IMR-90 (cell line): Measurements from ENCODE around the gene DNAJC7. TPM values are rescaled to one million over a fixed set of nuclear protein-coding genes. Genes with fewer than 3 reads are reported as not detected.

Source experiments
- ATAC-seq: fragments of 200-7000 bp; cut with Tn5 transposase; 2 replicates; pipeline ENCODE4 v1.9.1; 2020; ENCODE audit warnings: low read depth, mild to moderate bottlenecking, moderate library complexity
- BruUV-seq: library from RNA; stranded (reverse); fragments of 400-500 nt; replicated peaks from 2 replicates; lab custom pipeline; 2021; lab: Mats Ljungman, UMichigan
- CTCF ChIA-PET: fragments of 300-600 bp; formaldehyde crosslinking; extraction: SDS; loops from one replicate; lab custom pipeline; 2021; ENCODE audit warnings: antibody characterized with exemption; lab: Yijun Ruan, JAX
- POLR2A ChIA-PET: fragments of 300-600 bp; sonication (Branson Sonifier 250); formaldehyde crosslinking; loops from one replicate; lab custom pipeline; 2022; ENCODE audit warnings: antibody characterized with exemption; ENCODE audit not compliant: unreplicated experiment; lab: Charles Lee
- DNase-seq: peaks from one replicate; pipeline ENCODE4 v3.0.0; 2013
- H2AFZ ChIP-seq: replicated peaks from 2 replicates; pipeline ENCODE3; 2013; ENCODE audit warnings: low read length, mild to moderate bottlenecking; ENCODE audit not compliant: poor library complexity
- H2AK5ac ChIP-seq: 2 replicates; pipeline ENCODE4 v1.6.1; 2013; ENCODE audit warnings: low read depth, low read length, inconsistent platforms
- H2AK9ac ChIP-seq: replicated peaks from 2 replicates; pipeline ENCODE3; 2013; ENCODE audit warnings: mild to moderate bottlenecking, low read depth, low read length, moderate library complexity; ENCODE audit not compliant: poor library complexity
- H2BK120ac ChIP-seq: 2 replicates; pipeline ENCODE4 v1.6.1; 2013; ENCODE audit warnings: low read depth, low read length, inconsistent platforms
- H2BK15ac ChIP-seq: 3 replicates; pipeline ENCODE4 v1.6.1; 2013; ENCODE audit warnings: low read depth, low read length, inconsistent platforms
- H2BK20ac ChIP-seq: 2 replicates; pipeline ENCODE4 v1.6.1; 2013; ENCODE audit warnings: low read depth, mild to moderate bottlenecking, inconsistent platforms, low read length, moderate library complexity
- H2BK5ac ChIP-seq: 2 replicates; pipeline ENCODE4 v1.6.1; 2013; ENCODE audit warnings: mild to moderate bottlenecking, low read depth, low read length, inconsistent platforms; ENCODE audit not compliant: poor library complexity, severe bottlenecking
- H3K14ac ChIP-seq: replicated peaks from 2 replicates; pipeline ENCODE4 v1.6.1; 2013; ENCODE audit warnings: low read depth, low read length, inconsistent platforms
- H3K18ac ChIP-seq: 2 replicates; pipeline ENCODE4 v1.6.1; 2013; ENCODE audit warnings: low read depth, low read length, control low read depth
- H3K23ac ChIP-seq: 2 replicates; pipeline ENCODE4 v1.6.1; 2013; ENCODE audit warnings: low read depth, low read length, inconsistent platforms
- H3K27ac ChIP-seq: 2 replicates; pipeline ENCODE4 v1.5.1; 2013; ENCODE audit warnings: mild to moderate bottlenecking, control low read depth, low read length; ENCODE audit not compliant: insufficient read depth
- H3K27me3 ChIP-seq: 2 replicates; pipeline ENCODE4 v1.6.1; 2013; ENCODE audit warnings: low read length; ENCODE audit not compliant: control insufficient read depth, insufficient read depth
- H3K36me3 ChIP-seq: 2 replicates; pipeline ENCODE4 v1.6.1; 2013; ENCODE audit warnings: low read length, mixed read lengths; ENCODE audit not compliant: control insufficient read depth, insufficient read depth
- H3K4ac ChIP-seq: 2 replicates; pipeline ENCODE4 v1.6.1; 2013; ENCODE audit warnings: low read depth, low read length, inconsistent platforms
- H3K4me1 ChIP-seq: 2 replicates; pipeline ENCODE4 v1.6.1; 2013; ENCODE audit warnings: low read length, mixed read lengths; ENCODE audit not compliant: control insufficient read depth, insufficient read depth
- H3K4me2 ChIP-seq: 2 replicates; pipeline ENCODE4 v1.6.1; 2013; ENCODE audit warnings: low read depth, mild to moderate bottlenecking, control low read depth, low read length, moderate library complexity
- H3K4me3 ChIP-seq: 2 replicates; pipeline ENCODE4 v1.5.1; 2013; ENCODE audit warnings: low read depth, mild to moderate bottlenecking, control low read depth, low read length, moderate library complexity; ENCODE audit not compliant: insufficient read depth
- H3K56ac ChIP-seq: 2 replicates; pipeline ENCODE4 v1.6.1; 2013; ENCODE audit warnings: low read length, inconsistent platforms; ENCODE audit not compliant: insufficient read depth; ENCODE audit errors: extremely low read depth
- H3K79me1 ChIP-seq, 2 experiments: 2 replicates each; pipeline ENCODE4 v1.6.1; 2013; ENCODE audit warnings: low read length in 2 of 2, inconsistent platforms in 1 of 2, low read depth in 1 of 2
- H3K9ac ChIP-seq: 2 replicates; pipeline ENCODE4 v1.6.1; 2013; ENCODE audit warnings: low read depth, low read length, control low read depth
- H3K9me1 ChIP-seq: 2 replicates; pipeline ENCODE4 v1.6.1; 2013; ENCODE audit warnings: low read length, inconsistent platforms; ENCODE audit not compliant: insufficient read depth
- H3K9me3 ChIP-seq: 2 replicates; pipeline ENCODE4 v1.6.1; 2013; ENCODE audit warnings: low read length; ENCODE audit not compliant: control insufficient read depth, insufficient read depth
- H4K20me1 ChIP-seq: 2 replicates; pipeline ENCODE4 v1.6.1; 2013; ENCODE audit warnings: low read length, inconsistent platforms; ENCODE audit not compliant: insufficient read depth
- H4K5ac ChIP-seq: 2 replicates; pipeline ENCODE4 v1.6.1; 2013; ENCODE audit warnings: mild to moderate bottlenecking, low read depth, low read length, control low read depth
- H4K8ac ChIP-seq, 2 experiments: 2 replicates each; pipeline ENCODE4 v1.6.1; 2013; ENCODE audit warnings: low read depth in 2 of 2, low read length in 2 of 2, control low read depth in 1 of 2, inconsistent platforms in 1 of 2
- H4K91ac ChIP-seq: 2 replicates; pipeline ENCODE4 v1.6.1; 2013; ENCODE audit warnings: low read depth, low read length, inconsistent platforms; ENCODE audit not compliant: insufficient read depth
- BHLHE40 ChIP-seq: fragments of 150-350 bp; IDR thresholded peaks from 2 replicates; pipeline ENCODE4 v1.6.1; 2016; ENCODE audit warnings: mild to moderate bottlenecking, low read depth, low read length
- CHD1 ChIP-seq: IDR thresholded peaks from 2 replicates; pipeline ENCODE4 v1.6.1; 2012; ENCODE audit warnings: low read depth, low read length, improper control_type of control experiment
- MAFK ChIP-seq: IDR thresholded peaks from 2 replicates; pipeline ENCODE4 v1.6.1; 2012; ENCODE audit warnings: low read depth, low read length, improper control_type of control experiment
- MXI1 ChIP-seq: IDR thresholded peaks from 2 replicates; pipeline ENCODE4 v1.6.1; 2012; ENCODE audit warnings: low read depth, mild to moderate bottlenecking, low read length, moderate library complexity, borderline replicate concordance
- NFE2L2 ChIP-seq: fragments of 150-350 bp; IDR thresholded peaks from 2 replicates; pipeline ENCODE4 v1.6.1; 2016; ENCODE audit warnings: low read depth, mild to moderate bottlenecking, low read length
- POLR2A ChIP-seq: IDR thresholded peaks from 2 replicates; pipeline ENCODE4 v1.6.1; 2012; ENCODE audit warnings: mild to moderate bottlenecking, low read depth, low read length
- RAD21 ChIP-seq: IDR thresholded peaks from 2 replicates; pipeline ENCODE4 v1.6.1; 2012; ENCODE audit warnings: low read length, improper control_type of control experiment
- RCOR1 ChIP-seq: IDR thresholded peaks from 2 replicates; pipeline ENCODE4 v1.6.1; 2012; ENCODE audit warnings: mild to moderate bottlenecking, low read length, improper control_type of control experiment; ENCODE audit not compliant: insufficient replicate concordance
- RFX5 ChIP-seq: IDR thresholded peaks from 2 replicates; pipeline ENCODE4 v1.8.0; 2012; ENCODE audit warnings: low read depth, mild to moderate bottlenecking, low read length, moderate library complexity
- SMC3 ChIP-seq: fragments of 150-350 bp; IDR thresholded peaks from 2 replicates; pipeline ENCODE4 v1.6.1; 2016; ENCODE audit warnings: low read depth, mild to moderate bottlenecking, antibody characterized with exemption, low read length, moderate library complexity
- WGBS, 2 experiments: methylation state at CpG; one replicate each; pipeline versions ENCODE4 v1.1.5 to v1.1.7; 2013; ENCODE audit warnings: missing lambda C conversion rate in 2 of 2; ENCODE audit not compliant: insufficient read length in 1 of 2; ENCODE audit errors: extremely low coverage in 2 of 2; 5-methylcytosine and 5-hydroxymethylcytosine counted together
- dilution Hi-C: fragments of 300-500 bp; cut with HindIII; formaldehyde crosslinking; loops from one replicate; pipeline ENCODE4 v1.14.3; 2018; ENCODE audit warnings: low sequenced_read_pairs; ENCODE audit not compliant: unreplicated experiment
- in situ Hi-C: fragments of 300-500 bp; cut with MboI; formaldehyde crosslinking; loops from 3 replicates; pipeline ENCODE4 v1.14.3; 2019; ENCODE audit warnings: low sequenced_read_pairs, inconsistent platforms, mixed read lengths
- intact Hi-C: fragments of 100-400 bp; cut with micrococcal nuclease; formaldehyde crosslinking; loops from 2 replicates; pipeline ENCODE4 v1.10.0; 2022
- polyA plus RNA-seq, 3 experiments: library from polyadenylated mRNA; depleted of rRNA; stranded (reverse); fragments of >200 nt; gene quantifications; 2 replicates each; pipeline ENCODE4 v1.2.3, GENCODE V29; 2012; ENCODE audit warnings: low replicate concordance in 1 of 3
- total RNA-seq: library from RNA; depleted of rRNA; stranded (reverse); fragments of >200 nt; gene quantifications from 2 replicates; pipeline ENCODE4 v1.2.3, GENCODE V29; 2012
- TF ChIP-seq, protein P1 (sequence below): fragments of 150-350 bp; IDR thresholded peaks from 2 replicates; pipeline ENCODE4 v1.6.1; 2016; ENCODE audit warnings: low read depth, mild to moderate bottlenecking, low read length, moderate library complexity, borderline replicate concordance
- TF ChIP-seq, protein P2 (sequence below): conservative IDR thresholded peaks from 2 replicates; pipeline ENCODE4 v1.5.1; 2012; ENCODE audit warnings: mild to moderate bottlenecking, low read depth, low read length, improper control_type of control experiment
- TF ChIP-seq, protein P3 (sequence below): fragments of 150-350 bp; IDR thresholded peaks from 2 replicates; pipeline ENCODE4 v1.6.1; 2017; ENCODE audit warnings: mild to moderate bottlenecking, antibody characterized with exemption, low read length, low read depth

DNAJC7 gene
- total and polyA plus RNA-seq, 2 of the 4 experiments (the other 2 are of a cell fraction) = 49.3 to 71.7 TPM

DNA sequence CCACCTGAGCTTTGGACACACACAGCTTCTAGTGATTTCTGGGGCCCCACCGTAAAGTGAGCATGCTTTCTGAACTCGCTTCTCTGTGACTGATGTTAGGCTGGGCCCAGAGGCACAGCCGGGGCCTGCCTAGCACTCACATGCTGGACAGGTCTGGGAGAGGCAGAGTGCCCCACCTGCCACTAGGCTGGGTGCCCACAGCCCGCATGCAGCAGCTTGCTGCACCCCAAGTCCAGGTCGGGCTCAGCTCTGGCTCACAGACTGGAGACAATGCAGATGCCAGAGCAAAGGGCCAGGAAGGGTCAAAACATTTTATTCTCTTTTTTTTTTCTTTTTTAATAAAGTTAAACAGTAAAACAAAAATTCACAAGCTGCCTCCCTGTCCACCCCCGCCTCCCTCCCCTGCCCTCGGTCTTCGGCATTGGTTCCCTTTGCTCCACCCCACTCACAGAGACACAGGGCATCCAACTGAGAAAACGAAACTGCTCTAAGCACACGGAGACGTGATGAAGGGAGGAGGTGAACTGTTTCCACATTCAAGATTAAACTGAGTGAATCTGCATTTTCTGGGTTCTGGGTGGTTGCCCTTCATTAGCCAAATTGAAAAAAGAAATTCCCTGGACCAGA is 41.0 kb downstream of the DNAJC7 start:
- H3K9me1 ChIP-seq = no peaks in the 10 kb centered on the region; the same call in 1 of the 2 replicates
- no peak overlapping the region for H3K56ac ChIP-seq
- no peak overlapping the region for H3K14ac ChIP-seq
- H3K27ac ChIP-seq = no peak overlapping the region
- WGBS, 2 experiments = 83% methylated on average over 3 of the region's 11 CpGs; no CpG with 5 or more reads in 1 of the 2 experiments
- H2AK9ac ChIP-seq = no peak overlapping the region
- H3K9me3 ChIP-seq = no peaks in the 10 kb centered on the region
- in situ Hi-C loops = no loop called here
- TF ChIP-seq BHLHE40 = no peak
- TF ChIP-seq POLR2A = no peak
- TF ChIP-seq, protein P1, sequence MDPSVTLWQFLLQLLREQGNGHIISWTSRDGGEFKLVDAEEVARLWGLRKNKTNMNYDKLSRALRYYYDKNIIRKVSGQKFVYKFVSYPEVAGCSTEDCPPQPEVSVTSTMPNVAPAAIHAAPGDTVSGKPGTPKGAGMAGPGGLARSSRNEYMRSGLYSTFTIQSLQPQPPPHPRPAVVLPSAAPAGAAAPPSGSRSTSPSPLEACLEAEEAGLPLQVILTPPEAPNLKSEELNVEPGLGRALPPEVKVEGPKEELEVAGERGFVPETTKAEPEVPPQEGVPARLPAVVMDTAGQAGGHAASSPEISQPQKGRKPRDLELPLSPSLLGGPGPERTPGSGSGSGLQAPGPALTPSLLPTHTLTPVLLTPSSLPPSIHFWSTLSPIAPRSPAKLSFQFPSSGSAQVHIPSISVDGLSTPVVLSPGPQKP = no peak
- no peak for TF ChIP-seq CHD1
- TF ChIP-seq RFX5 = no peak
- TF ChIP-seq, protein P2, sequence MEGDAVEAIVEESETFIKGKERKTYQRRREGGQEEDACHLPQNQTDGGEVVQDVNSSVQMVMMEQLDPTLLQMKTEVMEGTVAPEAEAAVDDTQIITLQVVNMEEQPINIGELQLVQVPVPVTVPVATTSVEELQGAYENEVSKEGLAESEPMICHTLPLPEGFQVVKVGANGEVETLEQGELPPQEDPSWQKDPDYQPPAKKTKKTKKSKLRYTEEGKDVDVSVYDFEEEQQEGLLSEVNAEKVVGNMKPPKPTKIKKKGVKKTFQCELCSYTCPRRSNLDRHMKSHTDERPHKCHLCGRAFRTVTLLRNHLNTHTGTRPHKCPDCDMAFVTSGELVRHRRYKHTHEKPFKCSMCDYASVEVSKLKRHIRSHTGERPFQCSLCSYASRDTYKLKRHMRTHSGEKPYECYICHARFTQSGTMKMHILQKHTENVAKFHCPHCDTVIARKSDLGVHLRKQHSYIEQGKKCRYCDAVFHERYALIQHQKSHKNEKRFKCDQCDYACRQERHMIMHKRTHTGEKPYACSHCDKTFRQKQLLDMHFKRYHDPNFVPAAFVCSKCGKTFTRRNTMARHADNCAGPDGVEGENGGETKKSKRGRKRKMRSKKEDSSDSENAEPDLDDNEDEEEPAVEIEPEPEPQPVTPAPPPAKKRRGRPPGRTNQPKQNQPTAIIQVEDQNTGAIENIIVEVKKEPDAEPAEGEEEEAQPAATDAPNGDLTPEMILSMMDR = no peak
- TF ChIP-seq, protein P3, sequence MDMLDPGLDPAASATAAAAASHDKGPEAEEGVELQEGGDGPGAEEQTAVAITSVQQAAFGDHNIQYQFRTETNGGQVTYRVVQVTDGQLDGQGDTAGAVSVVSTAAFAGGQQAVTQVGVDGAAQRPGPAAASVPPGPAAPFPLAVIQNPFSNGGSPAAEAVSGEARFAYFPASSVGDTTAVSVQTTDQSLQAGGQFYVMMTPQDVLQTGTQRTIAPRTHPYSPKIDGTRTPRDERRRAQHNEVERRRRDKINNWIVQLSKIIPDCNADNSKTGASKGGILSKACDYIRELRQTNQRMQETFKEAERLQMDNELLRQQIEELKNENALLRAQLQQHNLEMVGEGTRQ = no peak
- no peak for TF ChIP-seq RAD21
- TF ChIP-seq RCOR1 = no peak
- no peak for TF ChIP-seq SMC3
- TF ChIP-seq MAFK = no peak
- TF ChIP-seq MXI1 = no peak
- no peak for TF ChIP-seq NFE2L2
- no peak overlapping the region for H4K91ac ChIP-seq
- DNase-seq = no peak
- ATAC-seq = no peak
- no peak overlapping the region for H2AFZ ChIP-seq
- H3K9ac ChIP-seq = no peak overlapping the region
- dilution Hi-C loops = no loop called here
- no peak overlapping the region for H3K4me2 ChIP-seq
- H4K5ac ChIP-seq = no peak overlapping the region
- peaks cover 69% of the 10 kb centered on the region for H3K36me3 ChIP-seq
- no peak overlapping the region for H3K4ac ChIP-seq
- no peaks in the 10 kb centered on the region for H3K4me1 ChIP-seq
- ChIA-PET POLR2A (interaction anchor here (0.6 kb wide), 1 partner anchor 10 kb away, joined by 8 read pairs; the partner anchor contains the start of gene CNP), CTCF (no interaction called here)
- peaks cover 39% of the 10 kb centered on the region for H4K20me1 ChIP-seq
- no TSS peak for BruUV-seq
- H3K18ac ChIP-seq = no peak overlapping the region
- H2AK5ac ChIP-seq = no peak overlapping the region
- H3K23ac ChIP-seq = no peak overlapping the region
- peaks cover 14 to 54% of the 10 kb centered on the region in 2 experiments for H3K79me1 ChIP-seq
- no peak overlapping the region for H4K8ac ChIP-seq
- H2BK5ac ChIP-seq = no peak overlapping the region
- H2BK120ac ChIP-seq = no peak overlapping the region
- no peak overlapping the region for H3K4me3 ChIP-seq
- H2BK20ac ChIP-seq = no peak overlapping the region
- H2BK15ac ChIP-seq = no peak overlapping the region
- no peaks in the 10 kb centered on the region for H3K27me3 ChIP-seq
- intact Hi-C loops = no loop called here
